Measurements from ENCODE around the gene GCSAM.

GCSAM gene

GRCh38 chr3:112090887-112091586 is 42.0 kb downstream of the GCSAM start:
- ChIA-PET POLR2A (interaction anchor here (0.8 kb wide), 1 partner anchor 112 kb away, joined by 3 read pairs; the partner anchor contains the start of gene ABHD10), CTCF (interaction anchor here (0.8 kb wide), 1 partner anchor 20 kb away, joined by 3 read pairs; no protein-coding TSS in a partner anchor)
- no peak for DNase-seq (ENCODE audit: extremely low spot score)
- no peak for TF ChIP-seq ZNF384 (IDR thresholded peaks at IDR 0.05)
- TF ChIP-seq SP1 (IDR thresholded peaks at IDR 0.05) = no peak
- TF ChIP-seq ARNT (IDR thresholded peaks at IDR 0.05) = no peak
- TF ChIP-seq CTBP1 (IDR thresholded peaks at IDR 0.05; ENCODE audit: borderline replicate concordance) = no peak
- TF ChIP-seq FOXM1 (IDR thresholded peaks at IDR 0.05; ENCODE audit: borderline replicate concordance) = no peak
- TF ChIP-seq BHLHE40 (IDR thresholded peaks at IDR 0.05; ENCODE audit: borderline replicate concordance) = no peak
- no peak for TF ChIP-seq FOXK2 (IDR thresholded peaks at IDR 0.05)
- TF ChIP-seq HDGF (IDR thresholded peaks at IDR 0.05; ENCODE audit: borderline replicate concordance) = no peak
- TF ChIP-seq L3MBTL2 (conservative IDR thresholded peaks at IDR 0.05) = no peak
- TF ChIP-seq NFRKB (IDR thresholded peaks at IDR 0.05) = no peak
- TF ChIP-seq FOXA1 (IDR thresholded peaks at IDR 0.05) = no peak
- no peak for TF ChIP-seq LEF1 (IDR thresholded peaks at IDR 0.05; ENCODE audit: borderline replicate concordance)

- POLR2A ChIA-PET = interaction anchor here (0.8 kb wide), 1 partner anchor 111 kb away, joined by 3 read pairs; the partner anchor contains the start of gene ABHD10
- no peak for DNase-seq (ENCODE audit: extremely low spot score)
- CTCF ChIA-PET = interaction anchor here (0.8 kb wide), 1 partner anchor 21 kb away, joined by 3 read pairs; no protein-coding TSS in a partner anchor
- TF ChIP-seq ZNF384 (IDR thresholded peaks at IDR 0.05) (peak; percentile 74), BHLHE40 (IDR thresholded peaks at IDR 0.05; ENCODE audit: borderline replicate concordance) (no peak)
Observed at GRCh38 chr3:112089956-112090886, 42.8 kb downstream of the GCSAM start.

GRCh38 chr3:112088944-112089343 is 44.1 kb downstream of the GCSAM start:
- CTCF ChIA-PET = no interaction called here
- POLR2A ChIA-PET = interaction anchor here (1.2 kb wide), 1 partner anchor 110 kb away, joined by 3 read pairs; the partner anchor contains the start of gene ABHD10
- TF ChIP-seq FOXM1 (IDR thresholded peaks at IDR 0.05; ENCODE audit: borderline replicate concordance) (no peak), ZNF384 (IDR thresholded peaks at IDR 0.05) (no peak), PKNOX1 (IDR thresholded peaks at IDR 0.05) (peak; percentile 51)
- no peak for DNase-seq (ENCODE audit: extremely low spot score)

GRCh38 chr3:112087746-112088145 is 45.3 kb downstream of the GCSAM start:
- POLR2A ChIA-PET = interaction anchor here (1.0 to 1.9 kb wide), 4 partner anchors 10 to 109 kb away, joined by 3 to 6 read pairs (median 4); partner anchors contain the start of gene ABHD10
- CTCF ChIA-PET = interaction anchor here (1.0 kb wide), 1 partner anchor 193 kb away, joined by 4 read pairs; no protein-coding TSS in a partner anchor
- DNase-seq (ENCODE audit: extremely low spot score) = no peak
- TF ChIP-seq SP1 (IDR thresholded peaks at IDR 0.05) = no peak
- TF ChIP-seq FOXK2 (IDR thresholded peaks at IDR 0.05) = no peak

GRCh38 chr3:112086875-112087524 is 46.0 kb downstream of the GCSAM start:
- CTCF ChIA-PET = interaction anchor here (1.0 kb wide), 1 partner anchor 192 kb away, joined by 4 read pairs; no protein-coding TSS in a partner anchor
- DNase-seq (ENCODE audit: extremely low spot score) = no peak
- no peak for TF ChIP-seq TARDBP (IDR thresholded peaks at IDR 0.05)
- TF ChIP-seq NFRKB (IDR thresholded peaks at IDR 0.05) = no peak
- no peak for TF ChIP-seq CTBP1 (IDR thresholded peaks at IDR 0.05; ENCODE audit: borderline replicate concordance)
- no peak for TF ChIP-seq SUZ12 (IDR thresholded peaks at IDR 0.05)
- no peak for TF ChIP-seq SP1 (IDR thresholded peaks at IDR 0.05)
- TF ChIP-seq BHLHE40 (IDR thresholded peaks at IDR 0.05; ENCODE audit: borderline replicate concordance) = no peak
- TF ChIP-seq FOXM1 (IDR thresholded peaks at IDR 0.05; ENCODE audit: borderline replicate concordance) = no peak
- POLR2A ChIA-PET = interaction anchor here (1.0 to 1.9 kb wide), 6 partner anchors 10 to 227 kb away, joined by 3 to 6 read pairs (median 3); partner anchors contain the start of gene ABHD10

- peak; percentile 92 for DNase-seq (ENCODE audit: extremely low spot score)
- POLR2A ChIA-PET = interaction anchor here (1.0 to 1.9 kb wide), 6 partner anchors 11 to 226 kb away, joined by 3 to 6 read pairs (median 3); partner anchors contain the start of gene ABHD10
- CTCF ChIA-PET = no interaction called here
- TF ChIP-seq PKNOX1 (IDR thresholded peaks at IDR 0.05) (peak; percentile 81), LEF1 (IDR thresholded peaks at IDR 0.05; ENCODE audit: borderline replicate concordance) (no peak), HDGF (IDR thresholded peaks at IDR 0.05; ENCODE audit: borderline replicate concordance) (no peak), TARDBP (IDR thresholded peaks at IDR 0.05) (no peak), L3MBTL2 (conservative IDR thresholded peaks at IDR 0.05) (peak; percentile 97), ARNT (IDR thresholded peaks at IDR 0.05) (no peak)
Observed at GRCh38 chr3:112086076-112086854, 46.8 kb downstream of the GCSAM start, which contains the start of gene C3orf52. C3orf52 (plus strand) TSS chr3:112086389; CDS start chr3:112086408, 19 bp downstream.

Data from HEK293T (cell line).